A673 (cell line): ENCODE data around the gene PROM1.

Experiments used
- EZH2 ChIP-seq: fragments of 200-600 bp; sonication (generic); IDR thresholded peaks from 2 replicates; pipeline ENCODE4 v1.6.1; 2017; ENCODE audit warnings: borderline replicate concordance, low read depth, mild to moderate bottlenecking, mixed read lengths, antibody characterized with exemption, low read length; ENCODE audit not compliant: poor library complexity, severe bottlenecking
- TF ChIP-seq, protein P1 (sequence below): fragments of 300-800, 200-600 bp; sonication (generic); conservative IDR thresholded peaks from 2 replicates; pipeline ENCODE4 v1.5.1; 2017; ENCODE audit warnings: low read depth, mild to moderate bottlenecking, antibody characterized with exemption, low read length, moderate library complexity, mixed read lengths

DNA sequence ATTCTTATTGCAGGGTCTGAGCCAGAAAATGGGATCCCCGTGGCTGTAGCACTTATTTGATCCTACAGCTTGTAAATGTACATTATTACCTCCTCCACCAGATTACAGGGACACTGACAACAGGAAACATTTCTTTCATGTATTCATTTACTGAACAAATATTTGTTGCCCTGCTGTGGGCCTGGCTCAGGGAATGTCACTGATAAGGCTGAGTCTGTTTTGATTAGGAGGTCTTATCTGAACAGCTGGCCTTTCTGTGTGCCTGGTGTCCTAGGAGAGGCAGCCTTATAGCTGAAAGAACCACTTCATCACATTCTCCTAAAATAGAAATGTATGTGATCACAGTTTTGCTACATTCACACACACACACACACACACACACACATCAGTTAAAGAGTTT is 45.5 kb upstream of the PROM1 start:
- TF ChIP-seq, protein P1, sequence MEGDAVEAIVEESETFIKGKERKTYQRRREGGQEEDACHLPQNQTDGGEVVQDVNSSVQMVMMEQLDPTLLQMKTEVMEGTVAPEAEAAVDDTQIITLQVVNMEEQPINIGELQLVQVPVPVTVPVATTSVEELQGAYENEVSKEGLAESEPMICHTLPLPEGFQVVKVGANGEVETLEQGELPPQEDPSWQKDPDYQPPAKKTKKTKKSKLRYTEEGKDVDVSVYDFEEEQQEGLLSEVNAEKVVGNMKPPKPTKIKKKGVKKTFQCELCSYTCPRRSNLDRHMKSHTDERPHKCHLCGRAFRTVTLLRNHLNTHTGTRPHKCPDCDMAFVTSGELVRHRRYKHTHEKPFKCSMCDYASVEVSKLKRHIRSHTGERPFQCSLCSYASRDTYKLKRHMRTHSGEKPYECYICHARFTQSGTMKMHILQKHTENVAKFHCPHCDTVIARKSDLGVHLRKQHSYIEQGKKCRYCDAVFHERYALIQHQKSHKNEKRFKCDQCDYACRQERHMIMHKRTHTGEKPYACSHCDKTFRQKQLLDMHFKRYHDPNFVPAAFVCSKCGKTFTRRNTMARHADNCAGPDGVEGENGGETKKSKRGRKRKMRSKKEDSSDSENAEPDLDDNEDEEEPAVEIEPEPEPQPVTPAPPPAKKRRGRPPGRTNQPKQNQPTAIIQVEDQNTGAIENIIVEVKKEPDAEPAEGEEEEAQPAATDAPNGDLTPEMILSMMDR: no peak
- no peak for TF ChIP-seq EZH2
